ENCODE data around the gene DOK7. TPM values are rescaled to one million over a fixed set of nuclear protein-coding genes. Genes with fewer than 3 reads are reported as not detected.

DOK7 gene
- total RNA-seq, 6 experiments from 2014 or later: 0.73 to 2.4 (median 1.5) TPM

- no peaks in the 10 kb centered on the region for H3K27me3 ChIP-seq
Observed at GRCh38 chr4:3520796-3521600, 57.9 kb downstream of the DOK7 start.

GRCh38 chr4:3521621-3522325 is 58.7 kb downstream of the DOK7 start:
- TF ChIP-seq POLR2A (IDR thresholded peaks at IDR 0.05) (no peak), CTCF (IDR thresholded peaks at IDR 0.05) (no peak)
- intact Hi-C loops (cut with DNase I): no loop called here
- 100% methylated on average over 4 of the region's 16 CpGs for WGBS (ENCODE audit: insufficient coverage, low coverage, low lambda C conversion rate, missing lambda C conversion rate)
- Histone ChIP-seq H3K27ac (no peak overlapping the region), H3K36me3 (peaks cover 0 to 70% (median 15%) of the 10 kb centered on the region in 4 donors), H3K4me1 (no peaks in the 10 kb centered on the region), H3K4me3 (no peak overlapping the region), H3K9me3 (no peaks in the 10 kb centered on the region), H3K27me3 (no peaks in the 10 kb centered on the region)
- peak in 1 of 3 donors; percentile 41 for DNase-seq
- no peak for ATAC-seq

More at GRCh38 chr4:3520796-3521600, 57.9 kb downstream of the DOK7 start:
- peak in 1 of 3 donors; percentile 48 for DNase-seq
- H3K9me3 ChIP-seq: no peaks in the 10 kb centered on the region
- TF ChIP-seq POLR2A (IDR thresholded peaks at IDR 0.05) (no peak), CTCF (IDR thresholded peaks at IDR 0.05) (no peak)
- no peak overlapping the region for H3K4me3 ChIP-seq
- no peaks in the 10 kb centered on the region for H3K4me1 ChIP-seq
- no peak overlapping the region for H3K27ac ChIP-seq
- WGBS (ENCODE audit: insufficient coverage, low coverage, low lambda C conversion rate, missing lambda C conversion rate): 80% methylated on average over 2 of the region's 31 CpGs
- H3K36me3 ChIP-seq: peaks cover 0 to 78% (median 20%) of the 10 kb centered on the region in 4 donors
- ATAC-seq: no peak
- intact Hi-C loops (cut with DNase I): no loop called here

- Histone ChIP-seq H3K9me3 (no peaks in the 10 kb centered on the region), H3K27ac (no peak overlapping the region), H3K4me1 (no peaks in the 10 kb centered on the region), H3K36me3 (peaks cover 0 to 65% (median 12%) of the 10 kb centered on the region in 4 donors), H3K4me3 (no peak overlapping the region), H3K27me3 (no peaks in the 10 kb centered on the region)
- DNase-seq (no peak), ATAC-seq (no peak)
- intact Hi-C loops (cut with DNase I): no loop called here
- WGBS (ENCODE audit: insufficient coverage, low coverage, low lambda C conversion rate, missing lambda C conversion rate): no CpG with 5 or more reads among the region's 15 CpGs
- no peak for TF ChIP-seq POLR2A (IDR thresholded peaks at IDR 0.05)
- TF ChIP-seq CTCF (IDR thresholded peaks at IDR 0.05): no peak
Observed at GRCh38 chr4:3522326-3522640, 59.2 kb downstream of the DOK7 start.

GRCh38 chr4:3522651-3523050 is 59.5 kb downstream of the DOK7 start:
- ATAC-seq: peak in 1 of 4 donors; percentile 7

More at GRCh38 chr4:3522651-3523050, 59.5 kb downstream of the DOK7 start:
- no peak overlapping the region for H3K27ac ChIP-seq
- no peaks in the 10 kb centered on the region for H3K9me3 ChIP-seq
- no peaks in the 10 kb centered on the region for H3K27me3 ChIP-seq
- TF ChIP-seq CTCF (IDR thresholded peaks at IDR 0.05) (no peak), POLR2A (IDR thresholded peaks at IDR 0.05) (no peak)
- intact Hi-C loops (cut with DNase I): no loop called here
- no CpG with 5 or more reads among the region's 19 CpGs for WGBS (ENCODE audit: insufficient coverage, low coverage, low lambda C conversion rate, missing lambda C conversion rate)
- H3K4me3 ChIP-seq: no peak overlapping the region
- peaks cover 0 to 61% (median 10%) of the 10 kb centered on the region in 4 donors for H3K36me3 ChIP-seq
- DNase-seq: peak in 1 of 3 donors; percentile 40
- no peaks in the 10 kb centered on the region for H3K4me1 ChIP-seq
